SK-N-MC (cell line): ENCODE measurements around the gene EHD2.

Experiments used
- EZH2 ChIP-seq: fragments of 200-600 bp; sonication (generic); IDR thresholded peaks from one replicate; pipeline ENCODE4 v1.6.1; 2017; ENCODE audit warnings: antibody characterized with exemption
- FOXP2 ChIP-seq: optimal IDR thresholded peaks from 2 replicates; pipeline ENCODE3; 2011; ENCODE audit warnings: mild to moderate bottlenecking, moderate library complexity; ENCODE audit not compliant: insufficient read depth; ENCODE audit errors: extremely low read length, control extremely low read depth
- POLR2AphosphoS5 ChIP-seq: IDR thresholded peaks from 2 replicates; pipeline ENCODE4 v1.6.1; 2012; ENCODE audit warnings: mild to moderate bottlenecking, low read depth, low read length, borderline replicate concordance

GRCh38 chr19:47766670-47767069 is 53.4 kb downstream of the EHD2 start:
- TF ChIP-seq EZH2 (no peak), POLR2AphosphoS5 (no peak), FOXP2 (no peak)
